C4-2B (cell line): ENCODE measurements around the gene RBL2.

ENCODE experiments used
- CTCF ChIP-seq: fragments of 450-650 bp; conservative IDR thresholded peaks from 2 replicates; pipeline ENCODE4 v1.5.1; 2017; ENCODE audit warnings: mild to moderate bottlenecking
- ZFX ChIP-seq: fragments of 450-650 bp; IDR thresholded peaks from 2 replicates; pipeline ENCODE4 v1.6.1; 2017

GRCh38 chr16:53456625-53457024, 22.4 kb downstream of the RBL2 start:
- TF ChIP-seq CTCF (no peak), ZFX (no peak)
